DMS79 (cell line): ENCODE results near the gene AADACL4.
"Not testable (repeated sequence)": the region's sequence is repeated elsewhere in the genome, so short reads cannot be mapped to it uniquely, and the experiment has no call there.

Source experiments
- DNase-seq: peaks from one replicate; lab custom pipeline; 2025; lab: John Stamatoyannopoulos, UW

Gene AADACL4

DNA sequence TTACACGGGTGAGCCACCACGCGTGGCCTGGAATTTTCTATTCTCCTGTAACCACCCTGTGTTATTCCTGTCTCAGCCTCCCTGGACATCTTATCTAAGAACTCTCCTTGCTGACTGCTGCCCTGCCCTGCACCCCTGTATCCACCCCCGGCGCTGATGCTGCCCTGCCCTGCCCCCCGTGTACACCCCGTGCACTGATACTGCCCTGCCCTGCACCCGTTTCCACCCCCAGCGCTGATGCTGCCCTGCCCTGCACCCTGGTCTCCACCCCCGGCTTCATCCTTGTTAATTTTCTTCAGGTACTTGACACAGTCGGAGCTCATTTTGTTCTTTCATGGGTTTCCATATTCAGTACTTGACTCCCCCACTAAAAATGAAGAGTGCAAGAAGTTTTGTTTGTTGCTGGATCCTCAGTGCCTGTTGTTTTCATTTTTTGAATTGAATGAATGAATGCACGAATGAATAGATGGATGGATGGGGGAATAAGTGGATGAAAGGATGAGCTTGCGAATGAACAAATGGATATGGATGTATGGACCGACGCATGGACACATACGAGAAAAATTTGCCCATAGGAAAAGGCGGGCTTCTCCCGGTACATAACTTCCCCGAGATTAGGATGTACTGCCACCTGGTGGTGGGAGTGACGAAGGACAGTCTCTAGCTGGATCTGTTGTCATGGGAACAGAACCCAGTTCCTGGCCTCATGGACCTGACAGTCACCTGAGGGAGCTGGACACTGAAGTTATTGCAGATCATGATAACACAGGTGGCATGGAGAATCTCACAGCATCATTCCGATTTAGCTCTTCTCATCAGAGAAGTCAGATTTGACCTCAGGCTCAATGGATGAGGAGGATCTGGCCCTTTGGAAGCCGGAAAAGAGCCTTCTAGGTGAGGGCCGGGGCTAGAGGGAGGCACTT is 14.9 kb downstream of the AADACL4 start:
- DNase-seq = peak; percentile 51

DNA sequence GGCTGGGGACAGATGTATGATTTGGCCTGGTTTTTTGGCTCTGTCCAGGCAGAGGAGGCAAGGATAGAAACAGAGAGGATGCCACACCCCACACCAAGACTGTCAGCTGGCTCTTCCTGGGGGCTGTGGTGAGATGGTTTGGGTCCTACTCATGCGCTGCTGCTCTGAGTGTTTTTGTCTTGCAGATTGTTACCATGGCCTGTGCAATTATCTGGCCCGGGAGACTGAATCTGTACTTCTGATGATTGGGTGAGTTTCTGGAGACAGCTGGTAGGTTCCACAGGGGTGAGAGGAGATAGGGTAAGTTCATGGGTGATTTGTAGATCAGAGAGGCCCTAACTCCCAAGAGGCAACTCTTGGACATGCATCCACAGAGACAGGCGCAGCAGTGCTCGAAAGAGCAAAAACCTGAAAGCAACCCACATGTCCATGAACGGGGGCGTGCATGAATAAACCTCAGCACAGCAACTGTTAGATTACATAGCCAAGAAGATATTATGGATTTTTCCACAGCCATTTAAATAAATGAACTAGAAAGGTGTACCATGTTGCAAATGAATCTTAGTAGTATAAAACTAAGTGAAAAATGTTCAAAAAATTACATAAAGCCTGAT is 17.8 kb downstream of the AADACL4 start:
- DNase-seq = no peak

DNA sequence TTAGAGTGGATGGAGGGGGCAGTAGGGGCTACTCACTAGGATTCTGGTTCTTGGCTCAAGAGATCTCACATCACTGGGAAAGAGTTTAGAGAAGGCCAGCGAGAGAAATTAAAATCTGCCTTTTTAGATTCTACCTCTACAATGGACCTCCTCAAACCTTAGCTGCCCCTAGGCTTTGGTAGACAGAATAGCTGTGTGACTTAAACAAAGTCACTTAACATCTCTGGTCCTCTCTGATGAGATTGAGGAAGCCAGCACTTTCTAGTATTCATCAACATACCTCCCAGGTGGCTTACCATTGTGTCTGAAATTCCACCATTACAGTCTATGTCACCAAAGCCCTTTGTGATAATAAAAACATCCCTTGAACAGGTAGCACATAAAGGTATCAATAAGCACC is 18.7 kb downstream of the AADACL4 start:
- DNase-seq = no peak

DNA sequence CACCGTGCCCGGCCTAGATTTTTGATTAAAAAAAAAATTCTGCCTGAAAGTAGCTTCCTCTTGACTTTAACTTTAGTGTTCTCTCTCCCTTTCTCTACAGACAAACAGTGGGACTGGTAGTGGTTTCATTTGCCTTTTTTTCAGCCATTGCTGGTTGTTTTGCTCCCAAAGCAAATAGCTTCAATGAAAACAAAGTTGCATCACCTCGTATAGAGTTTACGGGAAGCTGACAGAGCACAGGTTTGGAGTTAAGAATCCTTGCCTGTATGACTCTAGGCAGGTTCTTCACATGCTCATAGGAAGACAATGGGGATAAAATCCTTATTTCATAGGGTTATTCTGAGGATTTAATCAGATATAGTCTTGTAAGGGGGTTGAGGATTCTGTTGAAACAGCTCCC is 21.6 kb downstream of the AADACL4 start:
- no peak for DNase-seq

DNA sequence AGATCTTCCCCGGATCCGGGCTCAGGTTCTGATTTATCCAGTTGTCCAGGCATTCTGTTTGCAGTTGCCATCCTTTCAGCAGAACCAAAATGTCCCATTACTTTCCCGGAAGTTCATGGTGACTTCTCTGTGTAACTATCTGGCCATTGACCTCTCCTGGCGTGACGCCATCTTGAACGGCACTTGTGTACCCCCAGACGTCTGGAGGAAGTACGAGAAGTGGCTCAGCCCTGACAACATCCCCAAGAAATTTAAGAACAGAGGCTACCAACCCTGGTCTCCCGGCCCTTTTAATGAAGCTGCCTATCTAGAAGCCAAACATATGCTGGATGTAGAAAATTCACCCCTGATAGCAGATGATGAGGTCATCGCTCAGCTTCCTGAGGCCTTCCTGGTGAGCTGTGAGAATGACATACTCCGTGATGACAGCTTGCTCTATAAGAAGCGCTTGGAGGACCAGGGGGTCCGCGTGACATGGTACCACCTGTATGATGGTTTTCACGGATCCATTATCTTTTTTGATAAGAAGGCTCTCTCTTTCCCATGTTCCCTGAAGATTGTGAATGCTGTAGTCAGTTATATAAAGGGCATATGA is 22.4 kb downstream of the AADACL4 start:
- no peak for DNase-seq

DNA sequence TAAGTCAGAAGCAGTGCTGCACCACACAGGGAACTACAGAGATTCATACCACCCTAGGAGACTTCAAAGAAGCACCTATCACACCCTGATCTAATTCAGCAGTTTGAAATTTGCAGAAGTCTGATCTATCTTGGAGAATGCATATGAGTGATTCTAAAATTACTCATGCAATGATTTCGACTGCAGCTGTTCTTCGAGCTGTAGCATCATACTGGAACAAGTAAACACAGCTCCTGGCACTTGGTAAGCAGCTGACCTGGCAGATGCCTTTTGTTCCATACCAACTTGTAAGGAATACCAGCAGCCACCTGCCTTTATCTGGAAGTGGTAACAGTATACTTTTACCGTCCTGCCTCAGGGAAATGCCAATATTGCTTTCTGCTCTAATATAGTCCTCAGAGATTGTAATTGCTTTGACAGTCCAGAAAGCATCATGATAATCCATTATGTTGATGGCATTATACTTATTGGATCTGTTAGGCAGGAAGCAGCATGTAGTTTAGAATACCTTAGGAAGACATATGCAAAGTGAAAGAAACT is 25.7 kb downstream of the AADACL4 start:
- DNase-seq = no peak

DNA sequence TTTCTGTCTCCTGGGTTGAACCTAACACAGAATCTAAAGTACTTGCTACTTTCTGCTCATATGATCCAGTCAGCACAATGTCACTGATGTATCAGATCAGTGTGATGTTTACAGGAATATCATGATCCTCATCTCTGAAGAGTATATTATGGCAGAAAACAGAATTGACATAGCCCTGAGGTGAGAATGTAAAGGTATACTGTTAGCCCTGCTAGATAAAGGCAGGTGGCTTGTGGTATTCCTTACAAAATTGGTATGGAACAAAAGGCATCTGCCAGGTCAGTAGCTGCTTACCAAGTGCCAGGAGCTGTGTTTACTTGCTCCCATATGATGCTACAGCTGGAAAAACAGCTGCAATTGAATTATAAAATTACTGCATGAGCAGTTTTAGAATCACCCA is 30.5 kb downstream of the AADACL4 start:
- DNase-seq = no peak

DNA sequence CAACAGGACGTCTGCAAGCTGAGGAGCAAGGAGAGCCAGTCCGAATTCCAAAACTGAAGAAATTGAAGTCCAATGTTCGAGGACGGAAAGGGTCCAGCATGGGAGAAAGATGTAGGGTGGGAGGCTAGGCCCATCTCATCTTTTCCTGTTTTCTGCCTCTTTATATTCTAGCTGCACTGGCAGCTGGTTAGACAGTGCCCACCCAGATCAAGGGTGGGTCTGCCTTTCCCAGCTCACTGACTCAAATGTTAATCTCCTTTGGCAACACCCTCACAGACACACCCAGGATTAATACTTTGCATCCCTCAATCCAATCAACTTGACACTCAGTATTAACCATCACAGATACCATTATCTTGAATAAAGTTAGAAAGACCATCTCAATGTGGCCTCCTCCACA is 32.2 kb downstream of the AADACL4 start:
- DNase-seq = not testable (repeated sequence)

DNA sequence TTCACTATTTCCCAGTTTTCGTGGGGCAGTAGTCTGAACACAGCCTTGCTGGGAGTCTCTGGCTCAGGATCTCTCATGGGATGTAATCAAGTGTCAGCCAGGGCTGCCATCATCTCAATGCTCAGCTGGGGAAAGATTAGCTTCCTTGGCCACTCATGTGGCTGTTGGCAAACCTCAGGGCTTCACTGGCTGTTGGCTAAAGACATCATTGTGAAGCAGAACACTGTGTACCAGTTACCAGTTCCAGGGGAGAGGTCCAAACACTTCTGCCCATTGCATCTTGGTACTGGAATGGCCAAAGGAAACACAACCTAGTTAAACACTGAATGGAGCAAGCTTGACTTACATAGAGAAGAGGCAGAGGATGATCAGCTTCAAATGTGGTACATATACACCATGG is 33.7 kb downstream of the AADACL4 start:
- DNase-seq = no peak

DNA sequence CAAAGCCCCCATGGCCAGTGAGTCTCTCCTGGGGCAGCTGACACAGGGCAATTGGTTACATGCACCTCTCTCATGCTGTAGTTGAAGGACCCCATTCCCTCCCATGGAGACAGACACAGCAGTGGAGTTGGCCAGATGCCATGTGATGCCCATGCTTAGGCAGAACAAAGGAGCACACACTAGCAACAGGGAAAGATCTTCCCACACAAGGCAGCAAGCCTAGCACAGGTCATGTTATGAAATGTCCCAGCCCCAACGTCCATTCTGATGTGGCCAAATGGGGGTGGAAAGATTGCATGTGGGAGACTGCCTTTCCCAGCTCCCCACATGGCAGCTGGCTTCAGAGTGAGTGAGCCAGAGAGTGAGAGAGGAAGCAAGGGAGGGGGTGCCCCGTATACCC is 34.5 kb downstream of the AADACL4 start:
- no peak for DNase-seq

DNA sequence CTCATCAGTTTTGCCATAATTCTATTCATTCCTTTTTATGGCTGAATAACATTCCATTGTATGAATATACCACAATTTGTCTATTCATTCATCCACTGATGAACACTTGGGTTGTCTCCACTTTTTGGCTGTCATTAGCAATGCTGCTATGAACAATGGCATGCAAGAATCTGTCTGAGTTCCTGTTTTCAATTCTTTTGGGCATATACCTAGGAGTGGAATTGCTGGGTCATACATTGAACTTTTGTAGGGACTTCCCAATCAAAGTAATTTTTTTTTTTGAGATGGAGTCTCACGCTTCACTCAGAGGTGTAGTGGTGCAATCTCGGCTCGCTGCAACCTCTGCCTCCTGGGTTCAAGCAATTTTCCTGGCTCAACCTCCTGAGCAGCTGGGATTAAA is 34.9 kb downstream of the AADACL4 start:
- no peak for DNase-seq

DNA sequence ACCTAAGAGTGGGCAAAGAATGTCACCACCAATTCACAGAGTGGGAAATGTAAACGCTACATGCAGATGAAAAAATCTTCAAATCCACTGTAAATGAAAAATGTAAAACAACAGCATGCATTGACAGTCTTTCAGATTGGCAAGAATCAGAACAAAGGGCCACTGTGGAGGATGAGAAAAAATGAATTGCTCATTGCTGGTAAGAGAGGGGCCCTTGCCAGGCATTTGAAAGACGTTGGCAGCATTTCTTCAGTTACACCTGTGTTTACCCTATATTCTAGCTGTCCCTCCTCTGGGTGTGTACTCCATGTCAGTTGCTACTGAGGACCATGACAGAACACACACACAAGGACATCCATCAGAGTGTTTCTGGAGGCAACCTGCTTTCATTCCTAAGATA is 46.3 kb downstream of the AADACL4 start:
- no peak for DNase-seq

DNA sequence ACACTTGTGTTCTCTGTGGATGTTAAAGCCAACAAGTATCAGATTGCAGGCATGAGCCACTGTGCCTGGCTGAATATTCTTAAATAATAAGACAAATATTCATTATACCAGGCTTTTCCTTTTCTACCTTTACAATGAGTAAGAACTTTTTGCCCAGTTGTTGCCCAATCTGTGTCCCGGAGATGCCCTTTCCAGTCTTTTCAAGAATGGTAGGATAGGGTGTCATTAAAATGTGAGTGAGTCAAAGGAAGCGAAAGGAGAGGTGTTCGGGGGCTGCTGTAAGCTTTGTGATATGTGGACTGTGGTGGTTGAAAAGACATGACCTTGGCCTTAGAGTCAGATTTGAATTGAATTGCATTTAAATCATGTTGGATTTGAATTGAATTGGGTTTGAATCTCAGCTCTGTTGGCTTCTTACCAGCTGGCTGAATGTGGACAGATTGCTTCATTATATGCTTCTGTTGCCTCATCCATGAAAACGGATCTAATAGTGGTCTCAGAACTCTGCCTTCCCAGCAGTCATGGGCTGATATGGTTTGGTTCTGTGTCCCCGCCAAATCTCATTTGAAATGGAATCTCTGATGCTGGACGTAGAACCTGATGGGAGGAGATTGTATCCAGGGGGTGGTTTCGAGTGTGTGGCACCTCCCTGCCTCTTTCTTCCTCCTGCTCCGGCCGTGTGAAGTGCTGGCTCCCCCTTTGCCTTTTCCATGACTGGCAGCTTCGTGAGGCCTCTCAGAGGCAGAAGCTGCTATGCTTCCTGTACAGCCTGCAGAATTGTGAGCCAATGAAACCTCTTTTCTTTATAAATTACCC is 49.3 kb downstream of the AADACL4 start:
- DNase-seq = no peak

DNA sequence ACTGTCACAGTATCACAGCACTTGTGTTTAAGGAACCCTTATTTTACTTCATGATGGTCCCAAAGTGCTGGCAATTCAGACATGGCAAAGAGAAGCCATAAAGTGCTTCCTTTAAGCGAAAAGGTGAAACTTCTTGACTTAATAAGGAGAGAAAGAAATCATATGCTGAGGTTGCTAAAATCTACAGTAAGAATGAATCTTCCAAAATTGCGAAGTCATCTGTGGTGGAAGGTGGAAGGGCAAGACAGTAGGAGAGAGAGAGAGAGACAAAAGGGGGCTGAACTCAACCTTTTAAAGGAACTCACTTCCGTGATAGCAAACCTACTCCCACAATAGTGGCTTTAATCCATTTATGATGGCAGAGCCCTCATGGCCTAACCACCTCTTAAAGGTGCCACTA is 52.8 kb downstream of the AADACL4 start:
- DNase-seq = no peak

DNA sequence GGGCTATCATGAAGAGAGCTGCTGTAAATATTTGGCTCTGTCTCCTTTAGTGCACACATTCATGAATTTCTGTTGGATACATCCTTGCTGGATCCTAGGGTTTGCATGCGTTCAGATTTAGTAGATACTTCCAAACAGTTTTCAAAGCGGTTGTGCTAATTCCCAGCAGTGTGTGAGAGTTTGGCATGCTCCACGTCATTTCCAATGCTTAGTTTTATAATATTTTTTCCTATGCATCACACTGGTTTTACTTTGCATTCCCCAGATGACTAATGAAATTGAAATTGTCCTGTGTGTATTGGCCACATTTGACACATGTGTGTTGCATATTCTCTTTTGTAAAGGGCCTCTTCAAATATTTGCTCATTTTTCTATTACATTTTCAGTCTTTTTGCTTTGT is 53.5 kb downstream of the AADACL4 start:
- DNase-seq = no peak

DNA sequence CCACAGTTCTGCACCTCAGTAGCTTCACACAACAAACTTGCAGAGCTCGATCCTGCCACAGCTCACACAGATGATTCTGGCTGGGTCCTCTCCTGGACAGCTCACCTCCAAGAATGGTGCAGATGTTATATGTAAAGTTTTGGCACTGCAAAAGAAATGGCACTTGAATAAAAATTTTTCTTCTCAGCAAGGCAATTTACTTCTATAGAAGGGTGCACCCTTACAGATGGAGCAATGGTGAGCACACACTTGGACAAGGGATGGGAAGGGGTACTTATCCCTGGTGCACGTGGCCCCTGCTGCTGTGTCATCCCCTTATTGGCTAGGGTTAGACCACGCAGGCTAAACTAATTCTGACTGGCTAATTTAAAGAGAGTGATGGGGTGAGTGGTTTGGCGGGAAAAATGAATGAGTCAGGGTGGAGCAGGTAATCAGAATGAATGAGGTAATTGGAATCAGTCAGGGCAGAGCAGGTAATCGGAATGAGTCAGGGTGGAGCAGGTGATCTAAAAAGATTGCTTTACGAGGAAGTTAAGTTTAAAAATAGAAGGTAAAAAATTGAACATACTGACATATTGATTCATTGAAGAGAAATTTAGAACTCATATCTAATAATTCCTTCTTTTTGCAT is 60.1 kb downstream of the AADACL4 start:
- DNase-seq = no peak

DNA sequence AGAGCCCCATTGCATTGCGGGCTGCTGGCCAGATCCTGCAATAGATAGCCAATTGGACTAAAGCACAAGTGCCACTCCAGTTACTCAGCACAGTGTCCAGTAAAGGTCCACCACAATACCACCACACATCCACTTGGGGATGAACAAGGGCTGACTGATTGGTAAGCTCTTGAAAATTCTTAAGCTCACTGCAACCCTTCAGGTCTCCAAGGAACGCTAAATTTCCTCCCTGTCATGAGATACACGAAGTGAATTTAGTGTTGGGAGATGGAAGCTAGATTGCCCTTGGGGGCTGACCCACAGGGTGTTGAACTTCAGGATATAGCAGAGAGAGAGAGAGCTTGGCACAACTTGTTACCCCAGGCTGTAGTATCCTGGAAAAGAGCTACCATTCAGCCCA is 62.2 kb downstream of the AADACL4 start:
- DNase-seq = no peak

DNA sequence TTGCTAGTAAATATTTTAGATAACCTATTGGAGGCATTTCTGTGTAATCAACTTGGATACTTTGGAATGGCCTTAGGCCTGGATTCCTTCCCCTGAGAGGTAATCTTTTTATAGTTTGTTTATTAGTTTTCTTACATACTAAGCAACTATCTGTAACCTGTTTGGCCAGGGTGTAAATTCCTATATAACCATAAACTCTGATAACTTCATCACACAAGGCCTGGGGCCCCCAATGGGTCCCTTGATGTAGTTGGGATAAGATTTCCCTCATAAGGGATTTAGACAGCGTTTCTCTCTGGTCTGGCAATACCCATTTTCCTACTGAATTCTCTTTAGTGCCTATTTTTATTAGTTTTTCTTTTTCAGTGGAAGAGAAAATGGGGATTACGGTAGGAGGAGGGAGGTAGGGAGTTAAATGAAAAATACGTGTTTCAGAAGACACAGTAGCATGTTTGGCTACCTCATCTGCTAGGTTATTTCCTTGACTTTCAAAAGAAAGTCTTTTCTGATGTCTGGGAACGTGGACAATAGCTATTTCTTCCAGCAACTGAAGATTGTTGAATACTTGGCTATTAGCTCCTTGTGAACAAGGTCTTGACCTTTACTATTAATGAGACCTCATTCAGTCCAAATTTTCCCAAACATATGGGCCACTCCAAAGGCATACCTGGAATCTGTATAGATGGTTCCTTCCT is 64.7 kb downstream of the AADACL4 start:
- no peak for DNase-seq

DNA sequence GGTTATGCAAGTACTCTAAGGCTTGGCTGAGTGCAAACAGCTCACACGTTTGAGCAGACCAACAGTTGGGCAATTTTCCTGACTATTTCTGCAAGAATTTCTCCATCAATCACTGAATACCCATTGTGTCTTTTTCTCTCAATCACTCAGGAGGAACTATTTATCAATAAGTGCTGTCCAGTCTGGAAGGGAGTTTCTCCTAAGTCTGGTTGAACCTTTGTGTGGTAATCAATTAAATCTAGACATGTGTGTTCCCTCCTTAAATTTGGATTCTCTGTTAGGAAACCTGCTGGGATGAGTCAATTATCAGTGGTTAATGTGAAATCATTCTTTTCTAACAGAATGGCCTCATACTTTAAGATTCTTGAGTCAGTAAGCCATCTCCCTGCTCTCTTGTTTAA is 65.2 kb downstream of the AADACL4 start:
- DNase-seq = no peak

DNA sequence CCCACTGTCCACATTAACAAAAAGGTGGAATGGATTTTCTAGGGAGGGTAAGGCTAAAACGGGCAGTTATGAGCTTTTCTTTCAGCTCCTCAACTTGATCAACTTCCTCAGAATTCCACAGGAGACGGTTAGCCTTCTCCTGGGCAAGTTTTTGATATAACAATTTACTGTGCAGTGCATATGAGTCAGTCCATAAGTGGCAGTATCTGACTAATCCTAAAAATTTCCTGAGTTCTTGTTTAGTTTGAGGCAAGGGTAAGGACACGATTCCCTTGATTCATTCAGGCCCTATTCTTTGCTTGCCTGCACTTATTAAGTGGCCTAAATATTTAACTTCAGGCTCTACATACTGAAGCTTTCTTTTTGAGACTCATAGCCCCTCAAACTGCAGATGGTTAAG is 65.8 kb downstream of the AADACL4 start:
- no peak for DNase-seq

DNA sequence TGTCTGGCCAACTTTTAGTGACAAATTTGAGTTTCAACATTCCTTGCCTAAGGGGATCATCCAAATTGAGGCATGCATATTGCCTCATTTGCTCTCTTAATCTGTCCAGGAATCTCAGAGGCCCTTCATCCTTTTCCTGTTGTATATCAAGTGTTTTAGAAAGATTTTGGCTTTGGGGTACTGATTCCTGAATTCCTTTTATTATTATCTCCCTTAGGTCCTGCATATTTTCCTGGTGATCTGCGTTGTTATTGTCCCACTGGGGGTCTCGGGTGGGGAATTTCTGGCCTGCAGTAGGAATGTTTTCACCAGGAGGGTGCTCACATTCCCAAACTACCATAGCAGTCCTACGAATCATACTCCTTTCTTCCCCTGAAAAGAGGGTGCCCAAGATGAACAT is 67.7 kb downstream of the AADACL4 start:
- no peak for DNase-seq
